Tibial artery (tissue), 4 donors: ENCODE data around the gene KCNK7.
A peak's percentile ranks its signal among the peaks of the same experiment; 100 is the strongest.

Experiments used
- DNase-seq, 2 donors: peaks; one replicate each; pipeline ENCODE4 v3.0.0-alpha.2; 2019
- H3K27ac ChIP-seq, 2 donors: fragments of 200-600 bp; sonication (generic) in 1 of 2; 1 replicate in 1 of 2; 2 replicates in 1 of 2; pipeline ENCODE4 v1.5.1; 2018 to 2019; ENCODE audit warnings: mild to moderate bottlenecking in 1 of 2
- H3K27me3 ChIP-seq, 2 donors: fragments of 200-600 bp; sonication (generic) in 1 of 2; one replicate each; pipeline versions ENCODE4 v1.5.1 to v1.6.0; 2016 to 2019
- H3K36me3 ChIP-seq, 3 donors: fragments of 200-600 bp; sonication (generic) in 2 of 3; one replicate each; pipeline ENCODE4 v1.5.1; 2016 to 2019; ENCODE audit warnings: mild to moderate bottlenecking in 2 of 3
- H3K4me1 ChIP-seq, 4 donors: fragments of 200-600 bp; sonication (generic) in 2 of 4; 1 replicate in 3 of 4; 2 replicates in 1 of 4; pipeline ENCODE4 v1.5.1; 2016 to 2019
- H3K4me3 ChIP-seq, 2 donors: fragments of 200-600 bp; sonication (generic) in 1 of 2; 1 replicate in 1 of 2; 2 replicates in 1 of 2; pipeline ENCODE4 v1.5.1; 2018 to 2019; ENCODE audit warnings: mild to moderate bottlenecking in 2 of 2
- H3K9me3 ChIP-seq, 3 donors: fragments of 200-600 bp; sonication (generic) in 1 of 3; one replicate each; pipeline ENCODE4 v1.5.1; 2016 to 2019
- CTCF ChIP-seq, 2 experiments: fragments of 200-600 bp in 1 of 2; fragments of 450-650 bp in 1 of 2; IDR thresholded peaks; one replicate each; pipeline ENCODE4 v1.5.1; 2017 to 2019; ENCODE audit warnings: antibody characterized with exemption in 2 of 2, mild to moderate bottlenecking in 1 of 2, moderate library complexity in 1 of 2
- intact Hi-C: fragments of 100-400 bp; cut with DNase I; formaldehyde crosslinking; loops from one replicate; pipeline ENCODE4 v1.15.0; 2023; ENCODE audit warnings: low total_unique reads

KCNK7 gene

GRCh38 chr11:65619281-65619928, 23.8 kb upstream of the KCNK7 start:
- no peaks in the 10 kb centered on the region for H3K9me3 ChIP-seq
- TF ChIP-seq CTCF (IDR thresholded peaks at IDR 0.05), result no peak
- DNase-seq, result peak in 1 of 2 donors; percentile 63
- H3K36me3 ChIP-seq, result peaks cover 43 to 77% (median 68%) of the 10 kb centered on the region in 3 donors
- H3K4me1 ChIP-seq, result peaks cover 0 to 25% (median 17%) of the 10 kb centered on the region in 4 donors
- no peaks in the 10 kb centered on the region for H3K27me3 ChIP-seq
- no peak overlapping the region for H3K4me3 ChIP-seq
- intact Hi-C loops, result loop anchor here (5.0 kb wide), 2 partner anchors 43 to 198 kb away; partner anchors contain the start of gene RELA
- no peak overlapping the region for H3K27ac ChIP-seq

GRCh38 chr11:65618763-65619162, 23.2 kb upstream of the KCNK7 start:
- peak in 1 of 2 donors; percentile 61 for DNase-seq
- Histone ChIP-seq H3K4me3 (no peak overlapping the region), H3K4me1 (peaks cover 0 to 25% (median 17%) of the 10 kb centered on the region in 4 donors), H3K27me3 (no peaks in the 10 kb centered on the region), H3K9me3 (no peaks in the 10 kb centered on the region), H3K36me3 (peaks cover 43 to 71% (median 62%) of the 10 kb centered on the region in 3 donors), H3K27ac (no peak overlapping the region)
- intact Hi-C loops, result loop anchor here (5.0 kb wide), 2 partner anchors 44 to 199 kb away; partner anchors contain the start of gene RELA
- TF ChIP-seq CTCF (IDR thresholded peaks at IDR 0.05), result no peak

GRCh38 chr11:65617990-65618751, 22.6 kb upstream of the KCNK7 start:
- no peaks in the 10 kb centered on the region for H3K27me3 ChIP-seq
- H3K36me3 ChIP-seq, result peaks cover 40 to 66% (median 57%) of the 10 kb centered on the region in 3 donors
- intact Hi-C loops, result loop anchor here (5.0 kb wide), 2 partner anchors 44 to 199 kb away; partner anchors contain the start of gene RELA

GRCh38 chr11:65617136-65617850, 21.7 kb upstream of the KCNK7 start:
- Histone ChIP-seq H3K36me3 (peaks cover 35 to 66% (median 50%) of the 10 kb centered on the region in 3 donors), H3K4me3 (peak overlapping the region in 1 of 2 donors; percentile 98)

More at GRCh38 chr11:65617990-65618751, 22.6 kb upstream of the KCNK7 start:
- TF ChIP-seq CTCF (IDR thresholded peaks at IDR 0.05), result no peak
- Histone ChIP-seq H3K4me1 (peaks cover 0 to 31% (median 21%) of the 10 kb centered on the region in 4 donors), H3K9me3 (no peaks in the 10 kb centered on the region), H3K4me3 (no peak overlapping the region), H3K27ac (no peak overlapping the region)
- peak in 1 of 2 donors; percentile 64 for DNase-seq

More at GRCh38 chr11:65617136-65617850, 21.7 kb upstream of the KCNK7 start:
- peaks cover 0 to 40% (median 30%) of the 10 kb centered on the region in 4 donors for H3K4me1 ChIP-seq
- no peak overlapping the region for H3K27ac ChIP-seq
- TF ChIP-seq CTCF (IDR thresholded peaks at IDR 0.05), result no peak
- peak in 1 of 2 donors; percentile 62 for DNase-seq
- no peaks in the 10 kb centered on the region for H3K27me3 ChIP-seq
- intact Hi-C loops, result loop anchor here (5.0 kb wide), 2 partner anchors 45 to 200 kb away; partner anchors contain the start of gene RELA
- no peaks in the 10 kb centered on the region for H3K9me3 ChIP-seq
